CD8-positive, alpha-beta memory T cell (primary cell): ENCODE results near the gene KBTBD4. TPM values are rescaled to one million over a fixed set of nuclear protein-coding genes. Genes with fewer than 3 reads are reported as not detected.
A peak's percentile ranks its signal among the peaks of the same experiment; 100 is the strongest.

Experiments
- CTCF ChIA-PET: fragments of 350-600 bp; sonication (Branson Sonifier 250); formaldehyde crosslinking; loops from one replicate; lab custom pipeline; 2021; ENCODE audit warnings: antibody characterized with exemption; lab: Charles Lee
- POLR2A ChIA-PET: fragments of 350-600 bp; sonication (Branson Sonifier 250); formaldehyde crosslinking; loops from one replicate; lab custom pipeline; 2021; ENCODE audit warnings: antibody characterized with exemption; lab: Charles Lee
- DNase-seq, 5 donors: peaks; one replicate each; pipeline versions ENCODE4 v3.0.0 to v3.0.0-alpha.2; 2020 to 2022; ENCODE audit warnings: mixed read lengths in 1 of 5
- H3K27ac ChIP-seq: one replicate; pipeline ENCODE4 v1.7.0; 2013; ENCODE audit warnings: low read depth, mild to moderate bottlenecking, low read length, moderate library complexity
- H3K27me3 ChIP-seq: 2 replicates; pipeline ENCODE4 v1.7.0; 2013; ENCODE audit warnings: low read length, mild to moderate bottlenecking; ENCODE audit not compliant: insufficient read depth, poor library complexity, severe bottlenecking
- H3K36me3 ChIP-seq: 2 replicates; pipeline ENCODE4 v1.7.0; 2013; ENCODE audit warnings: mild to moderate bottlenecking, low read length, moderate library complexity; ENCODE audit not compliant: insufficient read depth
- H3K4me1 ChIP-seq: 2 replicates; pipeline ENCODE4 v1.7.0; 2013; ENCODE audit warnings: mild to moderate bottlenecking, low read length, moderate library complexity; ENCODE audit not compliant: insufficient read depth
- H3K4me3 ChIP-seq: 2 replicates; pipeline ENCODE4 v1.7.0; 2013; ENCODE audit warnings: mild to moderate bottlenecking, low read length
- H3K9me3 ChIP-seq: 2 replicates; pipeline ENCODE4 v1.7.0; 2013; ENCODE audit warnings: mild to moderate bottlenecking, low read length
- H3K27ac Mint-ChIP-seq, 8 donors: one replicate each; pipeline ENCODE4 v1.8.0; 2020 to 2021; ENCODE audit warnings: mixed read lengths in 8 of 8, mild to moderate bottlenecking in 6 of 8, inconsistent platforms in 3 of 8, moderate library complexity in 3 of 8
- H3K27me3 Mint-ChIP-seq, 2 donors: one replicate each; pipeline ENCODE4 v1.8.0; 2020 to 2021; ENCODE audit warnings: mixed read lengths in 2 of 2, mild to moderate bottlenecking in 1 of 2, moderate library complexity in 1 of 2
- H3K36me3 Mint-ChIP-seq, 3 donors: one replicate each; pipeline ENCODE4 v1.8.0; 2020 to 2021; ENCODE audit warnings: mixed read lengths in 3 of 3, inconsistent platforms in 1 of 3, mild to moderate bottlenecking in 1 of 3
- H3K4me1 Mint-ChIP-seq, 3 donors: one replicate each; pipeline ENCODE4 v1.8.0; 2020 to 2021; ENCODE audit warnings: mixed read lengths in 3 of 3, inconsistent platforms in 1 of 3, mild to moderate bottlenecking in 1 of 3
- H3K4me3 Mint-ChIP-seq, 7 donors: one replicate each; pipeline ENCODE4 v1.8.0; 2020 to 2021; ENCODE audit warnings: mixed read lengths in 7 of 7, mild to moderate bottlenecking in 6 of 7, moderate library complexity in 4 of 7, inconsistent platforms in 2 of 7
- H3K9me3 Mint-ChIP-seq, 5 donors: one replicate each; pipeline ENCODE4 v1.8.0; 2020 to 2022; ENCODE audit warnings: mixed read lengths in 5 of 5, mild to moderate bottlenecking in 3 of 5, moderate library complexity in 2 of 5, inconsistent platforms in 1 of 5
- polyA plus RNA-seq: library from polyadenylated mRNA; unstranded; fragments of 300-500 nt; fragmentation: Illumina TruSeq; gene quantifications from one replicate; pipeline ENCODE4 v1.2.3, GENCODE V29; 2021
- total RNA-seq, 2 experiments: library from RNA; stranded (reverse); gene quantifications; one replicate each; pipeline ENCODE4 v1.2.3, GENCODE V29; 2021

The KBTBD4 gene
- total and polyA plus RNA-seq, 3 experiments from 2014 or later = 24.8 to 46.5 (median 26.4) TPM

GRCh38 chr11:47611348-47611794 is 32.6 kb upstream of the KBTBD4 start:
- Mint-ChIP-seq H3K4me1 (peaks cover 0 to 3% (median 0%) of the 10 kb centered on the region in 3 donors), H3K27ac (no peak overlapping the region), H3K27me3 (no peaks in the 10 kb centered on the region), H3K9me3 (no peaks in the 10 kb centered on the region), H3K36me3 (peaks cover 5 to 11% (median 9%) of the 10 kb centered on the region in 3 donors), H3K4me3 (no peak overlapping the region)
- H3K27me3 ChIP-seq = no peaks in the 10 kb centered on the region
- POLR2A ChIA-PET = no interaction called here
- H3K4me3 ChIP-seq = no peak overlapping the region
- H3K36me3 ChIP-seq = no peaks in the 10 kb centered on the region
- no peak for DNase-seq
- H3K9me3 ChIP-seq = no peaks in the 10 kb centered on the region
- CTCF ChIA-PET = no interaction called here
- H3K4me1 ChIP-seq = no peaks in the 10 kb centered on the region
- no peak overlapping the region for H3K27ac ChIP-seq

GRCh38 chr11:47609675-47610074 is 30.9 kb upstream of the KBTBD4 start:
- ChIA-PET CTCF (no interaction called here), POLR2A (no interaction called here)
- H3K27me3 Mint-ChIP-seq = no peaks in the 10 kb centered on the region

GRCh38 chr11:47607380-47607779 is 28.6 kb upstream of the KBTBD4 start:
- Histone ChIP-seq H3K9me3 (no peaks in the 10 kb centered on the region), H3K4me1 (no peaks in the 10 kb centered on the region), H3K4me3 (no peak overlapping the region), H3K27ac (no peak overlapping the region), H3K27me3 (no peaks in the 10 kb centered on the region), H3K36me3 (no peaks in the 10 kb centered on the region)
- DNase-seq = no peak
- Mint-ChIP-seq H3K27ac (no peak overlapping the region), H3K4me1 (no peaks in the 10 kb centered on the region), H3K27me3 (no peaks in the 10 kb centered on the region), H3K36me3 (peaks cover 5 to 11% (median 8%) of the 10 kb centered on the region in 3 donors), H3K4me3 (peak overlapping the region in 1 of 7 donors; percentile 44), H3K9me3 (no peaks in the 10 kb centered on the region)
- ChIA-PET POLR2A (no interaction called here), CTCF (interaction anchor here (0.5 to 1.5 kb wide), 3 partner anchors 13 to 72 kb away, joined by 3 to 4 read pairs (median 3); no protein-coding TSS in a partner anchor)

More at GRCh38 chr11:47609675-47610074, 30.9 kb upstream of the KBTBD4 start:
- H3K4me3 Mint-ChIP-seq = no peak overlapping the region
- no peak for DNase-seq
- no peaks in the 10 kb centered on the region for H3K36me3 ChIP-seq
- no peak overlapping the region for H3K4me3 ChIP-seq
- H3K27me3 ChIP-seq = no peaks in the 10 kb centered on the region
- no peaks in the 10 kb centered on the region for H3K9me3 ChIP-seq
- H3K36me3 Mint-ChIP-seq = peaks cover 5 to 11% (median 10%) of the 10 kb centered on the region in 3 donors
- peak overlapping the region in 1 of 8 donors; percentile 70 for H3K27ac Mint-ChIP-seq
- H3K9me3 Mint-ChIP-seq = no peaks in the 10 kb centered on the region
- no peak overlapping the region for H3K27ac ChIP-seq
- no peaks in the 10 kb centered on the region for H3K4me1 Mint-ChIP-seq
- no peaks in the 10 kb centered on the region for H3K4me1 ChIP-seq

GRCh38 chr11:47606731-47607130 is 28.0 kb upstream of the KBTBD4 start:
- H3K27me3 ChIP-seq = no peaks in the 10 kb centered on the region
- H3K4me3 ChIP-seq = no peak overlapping the region
- no peaks in the 10 kb centered on the region for H3K9me3 ChIP-seq
- no peaks in the 10 kb centered on the region for H3K9me3 Mint-ChIP-seq
- H3K36me3 ChIP-seq = no peaks in the 10 kb centered on the region
- peaks cover 5 to 11% (median 8%) of the 10 kb centered on the region in 3 donors for H3K36me3 Mint-ChIP-seq
- H3K27me3 Mint-ChIP-seq = no peaks in the 10 kb centered on the region
- no peak for DNase-seq
- H3K4me3 Mint-ChIP-seq = no peak overlapping the region
- POLR2A ChIA-PET = no interaction called here
- no peak overlapping the region for H3K27ac ChIP-seq
- CTCF ChIA-PET = interaction anchor here (1.5 kb wide), 1 partner anchor 14 kb away, joined by 4 read pairs; no protein-coding TSS in a partner anchor
- no peaks in the 10 kb centered on the region for H3K4me1 ChIP-seq
- H3K27ac Mint-ChIP-seq = no peak overlapping the region
- no peaks in the 10 kb centered on the region for H3K4me1 Mint-ChIP-seq

GRCh38 chr11:47605921-47606320 is 27.2 kb upstream of the KBTBD4 start:
- Histone ChIP-seq H3K27me3 (no peaks in the 10 kb centered on the region), H3K36me3 (no peaks in the 10 kb centered on the region), H3K4me1 (no peaks in the 10 kb centered on the region), H3K9me3 (no peaks in the 10 kb centered on the region), H3K27ac (no peak overlapping the region), H3K4me3 (no peak overlapping the region)
- ChIA-PET CTCF (interaction anchor here (1.2 to 1.5 kb wide), 2 partner anchors 11 to 15 kb away, joined by 3 to 4 read pairs; no protein-coding TSS in a partner anchor), POLR2A (no interaction called here)
- no peaks in the 10 kb centered on the region for H3K9me3 Mint-ChIP-seq
- DNase-seq = no peak
- H3K27me3 Mint-ChIP-seq = no peaks in the 10 kb centered on the region
- no peak overlapping the region for H3K4me3 Mint-ChIP-seq
- no peak overlapping the region for H3K27ac Mint-ChIP-seq
- H3K36me3 Mint-ChIP-seq = peaks cover 5 to 11% (median 7%) of the 10 kb centered on the region in 3 donors
- no peaks in the 10 kb centered on the region for H3K4me1 Mint-ChIP-seq

DNA sequence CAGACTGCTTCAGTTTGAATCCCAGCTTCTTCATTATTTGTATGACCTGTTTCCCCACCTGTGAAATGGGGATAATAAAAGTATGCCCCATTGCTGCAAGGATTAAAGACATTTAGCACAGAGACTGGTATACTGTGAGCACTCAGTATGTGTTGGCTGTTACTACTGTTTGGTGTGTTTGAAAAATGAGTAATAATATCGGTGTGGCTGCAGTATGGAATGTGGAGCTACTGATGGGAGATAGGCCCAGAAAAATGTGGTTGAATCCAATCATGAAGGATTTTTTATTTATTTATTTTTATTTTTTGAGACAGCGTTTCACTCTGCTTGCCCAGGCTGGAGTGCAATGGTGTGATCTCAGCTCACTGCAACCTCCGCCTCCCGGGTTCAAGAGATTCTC is 24.5 kb upstream of the KBTBD4 start:
- peaks cover 0 to 4% of the 10 kb centered on the region in 2 donors for H3K27me3 Mint-ChIP-seq
- Histone ChIP-seq H3K9me3 (no peaks in the 10 kb centered on the region), H3K4me3 (no peak overlapping the region), H3K27ac (no peak overlapping the region), H3K36me3 (no peaks in the 10 kb centered on the region), H3K27me3 (no peaks in the 10 kb centered on the region), H3K4me1 (no peaks in the 10 kb centered on the region)
- no peak overlapping the region for H3K4me3 Mint-ChIP-seq
- H3K27ac Mint-ChIP-seq = no peak overlapping the region
- no peak for DNase-seq
- peaks cover 4 to 12% (median 4%) of the 10 kb centered on the region in 3 donors for H3K36me3 Mint-ChIP-seq
- no peaks in the 10 kb centered on the region for H3K4me1 Mint-ChIP-seq
- H3K9me3 Mint-ChIP-seq = no peaks in the 10 kb centered on the region
- ChIA-PET POLR2A (no interaction called here), CTCF (no interaction called here)

GRCh38 chr11:47599902-47600301 is 21.1 kb upstream of the KBTBD4 start:
- Histone ChIP-seq H3K4me1 (no peaks in the 10 kb centered on the region), H3K27me3 (peaks cover 3% of the 10 kb centered on the region), H3K4me3 (no peak overlapping the region), H3K9me3 (no peaks in the 10 kb centered on the region), H3K36me3 (no peaks in the 10 kb centered on the region), H3K27ac (no peak overlapping the region)
- Mint-ChIP-seq H3K36me3 (peaks cover 0 to 4% (median 0%) of the 10 kb centered on the region in 3 donors), H3K9me3 (no peaks in the 10 kb centered on the region), H3K4me3 (no peak overlapping the region), H3K27me3 (peaks cover 5 to 15% of the 10 kb centered on the region in 2 donors), H3K4me1 (no peaks in the 10 kb centered on the region), H3K27ac (no peak overlapping the region)
- ChIA-PET CTCF (no interaction called here), POLR2A (no interaction called here)
- no peak for DNase-seq

DNA sequence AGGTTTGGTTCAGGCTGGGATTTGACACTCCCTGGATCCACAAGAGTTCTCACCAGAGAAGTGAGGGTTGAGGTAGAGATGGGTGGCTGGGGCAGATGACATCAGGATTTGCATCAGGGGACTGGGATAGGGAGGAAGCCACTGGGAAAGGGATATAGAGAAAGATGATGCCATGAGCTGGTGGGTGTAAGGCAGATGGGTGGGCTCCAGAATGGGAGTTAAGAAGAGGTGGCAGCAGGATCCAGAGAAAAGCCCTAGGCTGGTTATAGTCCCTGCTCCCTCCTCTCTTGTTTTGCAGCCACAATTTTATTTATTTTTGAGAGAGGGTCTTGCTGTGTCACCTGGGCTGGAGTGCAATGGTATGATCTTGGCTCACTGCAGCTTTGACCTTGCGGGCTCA is 17.2 kb upstream of the KBTBD4 start:
- Mint-ChIP-seq H3K4me3 (no peak overlapping the region), H3K4me1 (peaks cover 0 to 14% (median 2%) of the 10 kb centered on the region in 3 donors), H3K36me3 (peaks cover 0 to 4% (median 4%) of the 10 kb centered on the region in 3 donors), H3K27me3 (peaks cover 29 to 39% of the 10 kb centered on the region in 2 donors), H3K9me3 (no peaks in the 10 kb centered on the region), H3K27ac (no peak overlapping the region)
- H3K4me1 ChIP-seq = no peaks in the 10 kb centered on the region
- POLR2A ChIA-PET = no interaction called here
- no peaks in the 10 kb centered on the region for H3K36me3 ChIP-seq
- CTCF ChIA-PET = no interaction called here
- H3K9me3 ChIP-seq = no peaks in the 10 kb centered on the region
- H3K27me3 ChIP-seq = peaks cover 24% of the 10 kb centered on the region
- DNase-seq = no peak
- no peak overlapping the region for H3K4me3 ChIP-seq
- H3K27ac ChIP-seq = no peak overlapping the region
